Naive thymus-derived CD4-positive, alpha-beta T cell (primary cell): ENCODE data around the gene GRAMD1A. TPM values are rescaled to one million over a fixed set of nuclear protein-coding genes. Genes with fewer than 3 reads are reported as not detected.
"Not testable (repeated sequence)": the region's sequence is repeated elsewhere in the genome, so short reads cannot be mapped to it uniquely, and the experiment has no call there.

ENCODE experiments used
- ATAC-seq: fragments of 150-1000 bp; cut with Tn5 transposase; 2 replicates; pipeline ENCODE4 v1.10.0; 2021; ENCODE audit warnings: mild to moderate bottlenecking, moderate library complexity
- CTCF ChIA-PET: fragments of 350-600 bp; sonication (Branson Sonifier 250); formaldehyde crosslinking; loops from one replicate; lab custom pipeline; 2021; ENCODE audit warnings: antibody characterized with exemption; lab: Charles Lee
- POLR2A ChIA-PET: fragments of 350-600 bp; sonication (Branson Sonifier 250); formaldehyde crosslinking; loops from one replicate; lab custom pipeline; 2021; ENCODE audit warnings: antibody characterized with exemption, inconsistent platforms; lab: Charles Lee
- DNase-seq, 9 donors: peaks; one replicate each; pipeline versions ENCODE4 v3.0.0 to v3.0.0-alpha.2; 2020 to 2022; ENCODE audit warnings: mixed read lengths in 1 of 9
- H3K27ac ChIP-seq: one replicate; pipeline ENCODE4 v1.7.0; 2013; ENCODE audit warnings: mild to moderate bottlenecking, low read depth, low read length, moderate library complexity
- H3K27me3 ChIP-seq, 2 donors: one replicate each; pipeline ENCODE4 v1.7.0; 2013; ENCODE audit warnings: low read length in 2 of 2, mild to moderate bottlenecking in 2 of 2, moderate library complexity in 2 of 2; ENCODE audit not compliant: control insufficient read depth in 2 of 2, insufficient read depth in 2 of 2
- H3K36me3 ChIP-seq, 3 experiments: 1 replicate in 2 of 3; 2 replicates in 1 of 3; pipeline ENCODE4 v1.7.0; 2013; ENCODE audit warnings: low read length in 3 of 3, mild to moderate bottlenecking in 3 of 3, moderate library complexity in 1 of 3; ENCODE audit not compliant: insufficient read depth in 3 of 3, control insufficient read depth in 2 of 3
- H3K4me1 ChIP-seq, 2 donors: one replicate each; pipeline ENCODE4 v1.7.0; 2013; ENCODE audit warnings: low read length in 2 of 2, mild to moderate bottlenecking in 2 of 2, moderate library complexity in 1 of 2; ENCODE audit not compliant: control insufficient read depth in 2 of 2, insufficient read depth in 2 of 2
- H3K4me3 ChIP-seq: 2 replicates; pipeline ENCODE4 v1.7.0; 2013; ENCODE audit warnings: mild to moderate bottlenecking, low read length
- H3K9me3 ChIP-seq, 3 experiments: 1 replicate in 2 of 3; 2 replicates in 1 of 3; pipeline ENCODE4 v1.7.0; 2013; ENCODE audit warnings: low read length in 3 of 3; ENCODE audit not compliant: control insufficient read depth in 2 of 3
- H3K27ac Mint-ChIP-seq, 9 donors: one replicate each; pipeline ENCODE4 v1.8.0; 2020 to 2022; ENCODE audit warnings: mixed read lengths in 9 of 9, mild to moderate bottlenecking in 8 of 9, moderate library complexity in 5 of 9, inconsistent platforms in 2 of 9
- H3K27me3 Mint-ChIP-seq, 5 donors: one replicate each; pipeline ENCODE4 v1.8.0; 2021 to 2022; ENCODE audit warnings: mixed read lengths in 5 of 5, mild to moderate bottlenecking in 1 of 5
- H3K36me3 Mint-ChIP-seq, 5 donors: one replicate each; pipeline ENCODE4 v1.8.0; 2020 to 2022; ENCODE audit warnings: mixed read lengths in 5 of 5, mild to moderate bottlenecking in 3 of 5, inconsistent platforms in 1 of 5
- H3K4me1 Mint-ChIP-seq, 7 donors: one replicate each; pipeline ENCODE4 v1.8.0; 2020 to 2022; ENCODE audit warnings: mixed read lengths in 7 of 7, mild to moderate bottlenecking in 3 of 7, inconsistent platforms in 1 of 7
- H3K4me3 Mint-ChIP-seq, 10 donors: one replicate each; pipeline ENCODE4 v1.8.0; 2020 to 2022; ENCODE audit warnings: mild to moderate bottlenecking in 10 of 10, mixed read lengths in 10 of 10, moderate library complexity in 6 of 10, inconsistent platforms in 2 of 10
- H3K9me3 Mint-ChIP-seq, 11 donors: one replicate each; pipeline ENCODE4 v1.8.0; 2020 to 2022; ENCODE audit warnings: mixed read lengths in 11 of 11, mild to moderate bottlenecking in 4 of 11, inconsistent platforms in 1 of 11, moderate library complexity in 1 of 11
- intact Hi-C, 2 donors: fragments of 100-400 bp; cut with micrococcal nuclease; formaldehyde crosslinking; loops; one replicate each; pipeline ENCODE4 v1.15.1; 2023
- polyA plus RNA-seq, 2 donors: library from polyadenylated mRNA; unstranded; fragments of 300-500 nt; fragmentation: Illumina TruSeq; gene quantifications; one replicate each; pipeline ENCODE4 v1.2.3, GENCODE V29; 2021
- total RNA-seq, 6 experiments: library from RNA in 5 of 6; stranded (reverse) in 5 of 6; gene quantifications; 1 replicate in 5 of 6; 2 replicates in 1 of 6; pipeline ENCODE4 v1.2.3 and lab custom pipeline; 2021 to 2026

Gene GRAMD1A
- total and polyA plus RNA-seq, 7 experiments from 2014 or later: 33.6 to 286 (median 167) TPM

DNA sequence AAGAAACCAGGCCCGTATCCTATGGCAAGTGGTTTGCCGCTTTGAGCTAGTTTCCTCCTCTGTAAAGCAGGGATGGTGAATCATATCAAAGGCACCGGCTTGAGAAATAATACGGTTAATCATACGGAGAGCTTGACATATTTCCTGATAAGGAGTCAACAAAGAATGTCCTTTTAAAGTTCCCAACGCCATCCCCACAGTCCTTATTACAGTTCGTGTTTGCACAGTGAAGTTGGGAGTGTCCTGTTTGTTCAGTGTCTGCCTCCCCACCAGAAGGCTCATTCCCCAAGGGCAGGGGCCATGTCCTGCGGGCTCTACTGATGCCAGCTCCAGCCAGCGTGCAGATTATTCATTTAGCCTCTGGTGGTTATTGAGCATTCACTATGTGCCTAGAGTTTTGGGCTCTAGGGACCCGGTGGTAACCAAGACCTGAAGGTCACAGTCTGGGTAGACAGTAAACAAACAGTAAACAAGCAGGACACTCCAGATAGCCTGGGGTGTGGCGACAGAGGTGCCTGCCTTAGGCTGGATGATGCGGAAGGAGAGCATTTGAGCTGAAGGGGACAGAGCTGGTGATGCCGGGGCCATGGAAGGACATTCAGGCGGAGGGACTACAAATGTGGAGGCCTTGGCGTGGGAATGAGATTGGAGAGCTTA lies 6.3 kb downstream of the GRAMD1A start:
- Histone ChIP-seq H3K36me3 (peaks cover 0 to 62% (median 12%) of the 10 kb centered on the region in 3 experiments), H3K27ac (peak overlapping the region; percentile 56), H3K4me3 (no peak overlapping the region), H3K4me1 (peaks cover 38 to 39% of the 10 kb centered on the region in 2 donors), H3K9me3 (no peaks in the 10 kb centered on the region), H3K27me3 (no peaks in the 10 kb centered on the region)
- no peak for ATAC-seq
- intact Hi-C loops: loop anchor here in 1 of 2 donors (10.0 kb wide), 1 partner anchor 272 kb away; the partner anchor contains the start of gene ZNF181
- Mint-ChIP-seq H3K4me1 (peaks cover 42 to 77% (median 65%) of the 10 kb centered on the region in 7 donors), H3K9me3 (peaks cover 0 to 3% (median 0%) of the 10 kb centered on the region in 11 donors), H3K27ac (peak overlapping the region; percentile 11 to 93 (median 75)), H3K4me3 (peak overlapping the region in 2 of 10 donors; percentile 47 to 69), H3K27me3 (no peaks in the 10 kb centered on the region), H3K36me3 (peaks cover 4 to 41% (median 23%) of the 10 kb centered on the region in 5 donors)
- DNase-seq: no peak
- CTCF ChIA-PET: interaction anchor here (1.0 to 1.4 kb wide), 3 partner anchors 33 to 168 kb away, joined by 3 to 8 read pairs (median 4); no protein-coding TSS in a partner anchor
- POLR2A ChIA-PET: interaction anchor here (0.8 to 3.3 kb wide), 7 partner anchors 8 to 39 kb away, joined by 3 to 16 read pairs (median 3); no protein-coding TSS in a partner anchor

DNA sequence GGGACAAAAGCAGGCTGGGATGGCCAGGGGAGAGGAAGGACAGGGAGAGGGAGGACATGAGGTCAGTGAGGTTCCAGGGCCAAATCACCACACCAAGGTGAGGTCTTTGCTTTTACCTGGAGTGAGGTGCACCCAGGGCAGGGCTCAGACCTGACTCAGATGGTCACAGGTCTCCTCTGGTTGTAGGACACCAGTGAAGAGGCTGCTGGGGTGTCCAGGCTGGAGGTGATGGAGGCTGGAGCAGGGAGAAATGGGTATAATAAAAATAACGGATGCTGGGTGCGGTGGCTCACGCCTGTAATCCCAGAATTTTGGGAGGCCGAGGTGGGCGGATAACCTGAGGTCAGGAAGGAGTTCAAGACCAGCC lies 6.9 kb downstream of the GRAMD1A start:
- H3K4me3 Mint-ChIP-seq: peak overlapping the region in 1 of 10 donors; percentile 69
- no peaks in the 10 kb centered on the region for H3K9me3 ChIP-seq
- ChIA-PET POLR2A (interaction anchor here (0.8 to 3.3 kb wide), 5 partner anchors 22 to 40 kb away, joined by 3 to 16 read pairs (median 5); no protein-coding TSS in a partner anchor), CTCF (interaction anchor here (1.4 to 8.6 kb wide), 2 partner anchors 36 to 38 kb away, joined by 3 to 138 read pairs; no protein-coding TSS in a partner anchor)
- H3K36me3 Mint-ChIP-seq: peaks cover 4 to 40% (median 23%) of the 10 kb centered on the region in 5 donors
- DNase-seq (no peak), ATAC-seq (no peak)
- peaks cover 39 to 79% (median 66%) of the 10 kb centered on the region in 7 donors for H3K4me1 Mint-ChIP-seq
- intact Hi-C loops: loop anchor here in 1 of 2 donors (10.0 kb wide), 1 partner anchor 272 kb away; the partner anchor contains the start of gene ZNF181
- H3K27me3 Mint-ChIP-seq: no peaks in the 10 kb centered on the region
- H3K4me3 ChIP-seq: no peak overlapping the region
- peaks cover 0 to 3% (median 0%) of the 10 kb centered on the region in 11 donors for H3K9me3 Mint-ChIP-seq
- peak overlapping the region; percentile 56 for H3K27ac ChIP-seq
- H3K27ac Mint-ChIP-seq: peak overlapping the region; percentile 11 to 93 (median 75)
- no peaks in the 10 kb centered on the region for H3K27me3 ChIP-seq
- H3K4me1 ChIP-seq: peaks cover 39 to 40% of the 10 kb centered on the region in 2 donors
- peaks cover 0 to 66% (median 12%) of the 10 kb centered on the region in 3 experiments for H3K36me3 ChIP-seq

DNA sequence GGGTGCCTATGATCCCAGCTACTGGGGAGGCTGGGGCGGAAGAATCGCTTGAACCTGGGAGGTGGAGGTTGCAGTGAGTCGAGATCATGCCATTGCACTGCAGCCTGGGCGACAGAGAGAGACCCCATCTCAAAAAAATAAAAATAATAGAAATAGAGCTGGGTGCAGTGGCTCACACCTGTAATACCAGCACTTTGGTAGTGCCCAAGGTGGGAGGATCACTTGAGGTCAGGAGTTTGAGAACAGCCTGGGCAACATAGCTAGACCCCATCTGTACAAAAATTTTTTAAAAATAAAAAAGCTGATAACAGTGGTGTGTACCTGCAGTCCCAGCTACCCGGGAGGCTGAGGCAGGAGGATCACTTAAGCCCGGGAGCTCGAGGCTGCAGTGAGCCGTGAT lies 7.3 kb downstream of the GRAMD1A start:
- not testable (repeated sequence) for H3K9me3 ChIP-seq, H3K4me3 Mint-ChIP-seq, H3K9me3 Mint-ChIP-seq, DNase-seq, H3K27me3 ChIP-seq, ATAC-seq, H3K27me3 Mint-ChIP-seq, H3K27ac ChIP-seq, H3K4me3 ChIP-seq
- Mint-ChIP-seq H3K27ac (peak overlapping the region in 6 of 9 donors; percentile 71 to 88 (median 78)), H3K4me1 (peaks cover 39 to 79% (median 66%) of the 10 kb centered on the region in 7 donors), H3K36me3 (peaks cover 4 to 40% (median 23%) of the 10 kb centered on the region in 5 donors)
- Histone ChIP-seq H3K36me3 (peaks cover 0 to 67% (median 12%) of the 10 kb centered on the region in 3 experiments), H3K4me1 (peaks cover 39 to 41% of the 10 kb centered on the region in 2 donors)
- CTCF ChIA-PET: interaction anchor here (8.6 kb wide), 1 partner anchor 37 kb away, joined by 138 read pairs; no protein-coding TSS in a partner anchor
- intact Hi-C loops: loop anchor here in 1 of 2 donors (10.0 kb wide), 1 partner anchor 273 kb away; the partner anchor contains the start of gene ZNF181
- POLR2A ChIA-PET: interaction anchor here (0.6 to 11.9 kb wide), 7 partner anchors 8 to 44 kb away, joined by 3 to 237 read pairs (median 4); partner anchors contain the start of gene GRAMD1A

DNA sequence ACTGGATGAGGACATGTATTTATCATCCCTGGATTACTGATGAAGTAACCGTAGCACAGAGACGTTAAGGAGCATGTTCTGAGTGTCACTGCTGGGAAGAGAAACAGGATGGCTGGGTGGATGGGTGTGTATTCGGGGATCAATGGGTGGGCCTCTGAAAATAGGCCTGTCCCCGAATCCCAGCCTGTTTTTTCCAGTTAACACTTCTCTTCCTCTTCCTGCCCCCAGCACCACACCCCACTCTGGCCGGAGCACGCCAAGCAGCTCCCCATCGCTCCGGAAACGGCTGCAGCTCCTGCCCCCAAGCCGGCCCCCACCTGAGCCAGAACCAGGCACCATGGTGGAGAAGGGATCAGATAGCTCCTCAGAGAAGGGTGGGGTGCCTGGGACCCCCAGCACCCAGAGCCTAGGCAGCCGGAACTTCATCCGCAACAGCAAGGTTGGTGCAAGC lies 8.8 kb downstream of the GRAMD1A start:
- peaks cover 4 to 37% (median 17%) of the 10 kb centered on the region in 5 donors for H3K36me3 Mint-ChIP-seq

GRCh38 chr19:35009424-35010415 lies 9.6 kb downstream of the GRAMD1A start:
- ATAC-seq: no peak
- Histone ChIP-seq H3K27ac (peak overlapping the region; percentile 26), H3K4me1 (peaks cover 44 to 45% of the 10 kb centered on the region in 2 donors), H3K36me3 (peaks cover 0 to 57% (median 12%) of the 10 kb centered on the region in 3 experiments), H3K4me3 (no peak overlapping the region), H3K27me3 (no peaks in the 10 kb centered on the region), H3K9me3 (no peaks in the 10 kb centered on the region)
- Mint-ChIP-seq H3K27me3 (no peaks in the 10 kb centered on the region), H3K27ac (peak overlapping the region in 8 of 9 donors; percentile 16 to 98 (median 72)), H3K4me3 (peak overlapping the region in 1 of 10 donors; percentile 84), H3K4me1 (peaks cover 44 to 79% (median 67%) of the 10 kb centered on the region in 7 donors), H3K36me3 (peaks cover 4 to 42% (median 23%) of the 10 kb centered on the region in 5 donors), H3K9me3 (peaks cover 0 to 1% (median 0%) of the 10 kb centered on the region in 11 donors)
- POLR2A ChIA-PET: interaction anchor here (2.5 to 11.9 kb wide), 2 partner anchors 11 to 37 kb away, joined by 9 to 237 read pairs; partner anchors contain the start of gene GRAMD1A
- CTCF ChIA-PET: interaction anchor here (6.0 to 8.6 kb wide), 2 partner anchors 9 to 39 kb away, joined by 39 to 138 read pairs; partner anchors contain the start of gene GRAMD1A
- no peak for DNase-seq
- intact Hi-C loops: loop anchor here (5.0 to 10.0 kb wide), 3 partner anchors 237 to 277 kb away; partner anchors contain the start of genes ZNF181 (in 2 of the 2) and ZNF599 (in 1 of the 2)

More for the DNA sequence above, 8.8 kb downstream of the GRAMD1A start:
- DNase-seq (no peak), ATAC-seq (no peak)
- Histone ChIP-seq H3K9me3 (no peaks in the 10 kb centered on the region), H3K4me3 (no peak overlapping the region), H3K27ac (peak overlapping the region; percentile 26), H3K4me1 (peaks cover 43 to 45% of the 10 kb centered on the region in 2 donors), H3K27me3 (no peaks in the 10 kb centered on the region), H3K36me3 (peaks cover 0 to 64% (median 12%) of the 10 kb centered on the region in 3 experiments)
- H3K27me3 Mint-ChIP-seq: no peaks in the 10 kb centered on the region
- H3K4me3 Mint-ChIP-seq: peak overlapping the region in 1 of 10 donors; percentile 34
- POLR2A ChIA-PET: interaction anchor here (0.8 to 11.9 kb wide), 4 partner anchors 9 to 36 kb away, joined by 3 to 237 read pairs (median 6); partner anchors contain the start of gene GRAMD1A
- intact Hi-C loops: loop anchor here in 1 of 2 donors (10.0 kb wide), 1 partner anchor 274 kb away; the partner anchor contains the start of gene ZNF181
- CTCF ChIA-PET: interaction anchor here (6.0 to 8.6 kb wide), 2 partner anchors 8 to 38 kb away, joined by 39 to 138 read pairs; partner anchors contain the start of gene GRAMD1A
- peak overlapping the region in 5 of 9 donors; percentile 46 to 72 (median 67) for H3K27ac Mint-ChIP-seq
- peaks cover 0 to 3% (median 0%) of the 10 kb centered on the region in 11 donors for H3K9me3 Mint-ChIP-seq
- peaks cover 41 to 79% (median 66%) of the 10 kb centered on the region in 7 donors for H3K4me1 Mint-ChIP-seq
